HCT116 (cell line): Measurements from ENCODE around the gene ZNF558. TPM values are rescaled to one million over a fixed set of nuclear protein-coding genes. Genes with fewer than 3 reads are reported as not detected.

ENCODE experiments used
- ATAC-seq: fragments of 200-7000 bp; cut with Tn5 transposase; 2 replicates; pipeline ENCODE4 v1.9.1; 2020; ENCODE audit warnings: mild to moderate bottlenecking, moderate library complexity
- Bru-seq: library from RNA; stranded (reverse); fragments of 400-500 nt; gene quantifications from one replicate; lab custom pipeline; 2021; lab: Mats Ljungman, UMichigan
- BruChase-seq, 2 experiments: library from RNA; stranded (reverse); fragments of 400-500 nt; gene quantifications; one replicate each; lab custom pipeline; 2021; lab: Mats Ljungman, UMichigan
- BruUV-seq: library from RNA; stranded (reverse); fragments of 400-500 nt; replicated peaks from 2 replicates; lab custom pipeline; 2021; lab: Mats Ljungman, UMichigan
- CTCF ChIA-PET: fragments of 300-600 bp; sonication (Branson Sonifier 250); formaldehyde crosslinking; loops from one replicate; lab custom pipeline; 2021; ENCODE audit warnings: antibody characterized with exemption; lab: Charles Lee
- POLR2A ChIA-PET: fragments of 300-600, 350-600 bp; sonication (Branson Sonifier 250); formaldehyde crosslinking; loops from one replicate; lab custom pipeline; 2021; ENCODE audit warnings: antibody characterized with exemption; lab: Charles Lee
- RAD21 ChIA-PET, 2 experiments: fragments of 300-600 bp; sonication (Branson Sonifier 250); formaldehyde crosslinking; loops; one replicate each; lab custom pipeline; 2023; ENCODE audit warnings: low total read pairs in 2 of 2; ENCODE audit not compliant: uncharacterized antibody in 2 of 2, unreplicated experiment in 2 of 2, low non-redundant PET in 1 of 2; lab: Charles Lee
- DNase-seq: peaks from one replicate; pipeline ENCODE4 v3.0.0-alpha.2; 2010; ENCODE audit warnings: low read depth, low spot score
- H2AFZ ChIP-seq: fragments of 200-600 bp; shearing (Covaris generic), sonication (generic); 2 replicates; pipeline ENCODE4 v1.6.1; 2017; ENCODE audit warnings: low read depth, mixed run types, mixed read lengths, antibody characterized with exemption, low read length; ENCODE audit not compliant: poor library complexity, severe bottlenecking
- H3K27ac ChIP-seq: 2 replicates; pipeline ENCODE4 v1.5.1; 2012; ENCODE audit warnings: low read depth, low read length
- H3K27me3 ChIP-seq: fragments of 200-600 bp; sonication (generic); 2 replicates; pipeline ENCODE4 v1.6.1; 2016; ENCODE audit warnings: mixed run types, low read length, mixed read lengths; ENCODE audit not compliant: insufficient read depth
- H3K36me3 ChIP-seq, 2 experiments: fragments of 200-500 bp in 1 of 2; fragments of 200-600 bp in 1 of 2; sonication (Bioruptor generic) in 1 of 2; sonication (generic) in 1 of 2; 2 replicates each; pipeline versions ENCODE4 v1.5.1 to v1.6.1; 2014 to 2016; ENCODE audit warnings: low read length in 2 of 2, inconsistent platforms in 1 of 2, mixed read lengths in 1 of 2, mixed run types in 1 of 2; ENCODE audit not compliant: insufficient read depth in 2 of 2, control insufficient read depth in 1 of 2
- H3K4me1 ChIP-seq, 2 experiments: fragments of 200-600 bp in 1 of 2; sonication (generic) in 1 of 2; 2 replicates each; pipeline versions ENCODE4 v1.5.1 to v1.6.1; 2012 to 2017; ENCODE audit warnings: low read length in 2 of 2, inconsistent platforms in 1 of 2, mild to moderate bottlenecking in 1 of 2, mixed read lengths in 1 of 2, mixed run types in 1 of 2, moderate library complexity in 1 of 2; ENCODE audit not compliant: insufficient read depth in 2 of 2, control insufficient read depth in 1 of 2
- H3K4me2 ChIP-seq: fragments of 200-600 bp; sonication (generic); 2 replicates; pipeline ENCODE4 v1.6.1; 2017; ENCODE audit warnings: mixed run types, low read length, mixed read lengths
- H3K4me3 ChIP-seq, 2 experiments: fragments of 200-600 bp in 1 of 2; sonication (generic) in 1 of 2; replicated peaks in 1 of 2; 2 replicates each; pipeline ENCODE4 v1.5.1; 2011 to 2016; ENCODE audit warnings: low read length in 2 of 2, control low read depth in 1 of 2, low read depth in 1 of 2, mild to moderate bottlenecking in 1 of 2, mixed read lengths in 1 of 2, mixed run types in 1 of 2
- H3K79me2 ChIP-seq: fragments of 200-600 bp; sonication (generic); 2 replicates; pipeline ENCODE4 v1.6.1; 2017; ENCODE audit warnings: mild to moderate bottlenecking, mixed run types, low read length, moderate library complexity, mixed read lengths; ENCODE audit not compliant: insufficient read depth
- H3K9ac ChIP-seq: fragments of 200-600 bp; sonication (generic); 2 replicates; pipeline ENCODE4 v1.6.1; 2016; ENCODE audit warnings: low read length, mixed read lengths
- H3K9me2 ChIP-seq: fragments of 200-600 bp; sonication (generic), shearing (Covaris generic); 2 replicates; pipeline ENCODE4 v1.6.1; 2017; ENCODE audit warnings: mixed run types, mild to moderate bottlenecking, moderate library complexity; ENCODE audit not compliant: insufficient read depth
- H3K9me3 ChIP-seq, 2 experiments: fragments of 200-500 bp in 1 of 2; fragments of 200-600 bp in 1 of 2; sonication (Bioruptor generic) in 1 of 2; sonication (generic) in 1 of 2; 2 replicates each; pipeline ENCODE4 v1.6.1; 2014 to 2017; ENCODE audit warnings: low read length in 2 of 2, mixed read lengths in 2 of 2, inconsistent platforms in 1 of 2, low read depth in 1 of 2, mild to moderate bottlenecking in 1 of 2, mixed run types in 1 of 2, moderate library complexity in 1 of 2; ENCODE audit not compliant: control insufficient read depth in 1 of 2, insufficient read depth in 1 of 2
- H4K20me1 ChIP-seq: fragments of 200-600 bp; sonication (generic), shearing (Covaris generic); 2 replicates; pipeline ENCODE4 v1.6.1; 2017; ENCODE audit warnings: mixed run types, mild to moderate bottlenecking, moderate library complexity; ENCODE audit not compliant: insufficient read depth
- EGR1 ChIP-seq: IDR thresholded peaks from 2 replicates; pipeline ENCODE4 v1.6.1; 2012; ENCODE audit warnings: low read depth
- ELF1 ChIP-seq: IDR thresholded peaks from 2 replicates; pipeline ENCODE4 v1.6.1; 2012; ENCODE audit warnings: low read depth, borderline replicate concordance
- POLR2A ChIP-seq: IDR thresholded peaks from 2 replicates; pipeline ENCODE4 v1.7.0; 2011; ENCODE audit warnings: borderline replicate concordance; ENCODE audit not compliant: insufficient read depth, insufficient read length; ENCODE audit errors: extremely low read depth
- POLR2AphosphoS5 ChIP-seq: IDR thresholded peaks from 2 replicates; pipeline ENCODE4 v1.6.1; 2011; ENCODE audit warnings: mild to moderate bottlenecking, low read depth, low read length, moderate library complexity
- SIN3A ChIP-seq: IDR thresholded peaks from 2 replicates; pipeline ENCODE4 v1.6.1; 2012; ENCODE audit warnings: low read depth
- SP1 ChIP-seq: IDR thresholded peaks from 2 replicates; pipeline ENCODE4 v1.6.1; 2012; ENCODE audit warnings: low read depth
- ZFX ChIP-seq: fragments of 450-650 bp; IDR thresholded peaks from 2 replicates; pipeline ENCODE4 v1.6.1; 2017
- intact Hi-C: fragments of 100-400 bp; cut with micrococcal nuclease; formaldehyde crosslinking; loops from 2 replicates; pipeline ENCODE4 v1.10.0; 2022
- long read RNA-seq: library from polyadenylated mRNA; unstranded; transcript quantifications from one replicate; pipeline ENCODE4 v2.0.0, GENCODE V29; 2021; ENCODE audit not compliant: unreplicated experiment
- polyA plus RNA-seq: library from polyadenylated mRNA; unstranded; fragments of >200 nt; gene quantifications from 2 replicates; pipeline ENCODE4 v1.2.1, GENCODE V29; 2012; ENCODE audit warnings: missing spikeins
- total RNA-seq: library from RNA; stranded (reverse); gene quantifications from one replicate; pipeline ENCODE4 v1.2.1, GENCODE V29; 2021; ENCODE audit not compliant: unreplicated experiment
- TF ChIP-seq, protein P1 (sequence below): IDR thresholded peaks from 2 replicates; pipeline ENCODE4 v1.6.1; 2011; ENCODE audit warnings: mild to moderate bottlenecking, low read length, moderate library complexity; ENCODE audit not compliant: insufficient replicate concordance; ENCODE audit errors: extremely low read depth
- TF ChIP-seq, protein P2 (sequence below): IDR thresholded peaks from 2 replicates; pipeline ENCODE4 v1.6.1; 2012

The ZNF558 gene
- total RNA-seq: 34.2 TPM
- polyA plus RNA-seq: 21.8 and 26.9 TPM in 2 replicates
- Bru-seq, nascent RNA: percentile 69 among the genes with signal in this experiment
- percentile 67 among the genes with signal in this experiment for BruChase-seq, experiment 1, labeled RNA remaining after a 6-hour chase
- percentile 73 among the genes with signal in this experiment for BruChase-seq, experiment 2, labeled RNA remaining after a 2-hour chase
- long read RNA-seq, full-length matches to known transcripts: 14 of 59 reads
- long read RNA-seq, partial matches to known transcripts: 2 of 59 reads
- long read RNA-seq, other reads (novel, unspliced or antisense): 43 of 59 reads

DNA sequence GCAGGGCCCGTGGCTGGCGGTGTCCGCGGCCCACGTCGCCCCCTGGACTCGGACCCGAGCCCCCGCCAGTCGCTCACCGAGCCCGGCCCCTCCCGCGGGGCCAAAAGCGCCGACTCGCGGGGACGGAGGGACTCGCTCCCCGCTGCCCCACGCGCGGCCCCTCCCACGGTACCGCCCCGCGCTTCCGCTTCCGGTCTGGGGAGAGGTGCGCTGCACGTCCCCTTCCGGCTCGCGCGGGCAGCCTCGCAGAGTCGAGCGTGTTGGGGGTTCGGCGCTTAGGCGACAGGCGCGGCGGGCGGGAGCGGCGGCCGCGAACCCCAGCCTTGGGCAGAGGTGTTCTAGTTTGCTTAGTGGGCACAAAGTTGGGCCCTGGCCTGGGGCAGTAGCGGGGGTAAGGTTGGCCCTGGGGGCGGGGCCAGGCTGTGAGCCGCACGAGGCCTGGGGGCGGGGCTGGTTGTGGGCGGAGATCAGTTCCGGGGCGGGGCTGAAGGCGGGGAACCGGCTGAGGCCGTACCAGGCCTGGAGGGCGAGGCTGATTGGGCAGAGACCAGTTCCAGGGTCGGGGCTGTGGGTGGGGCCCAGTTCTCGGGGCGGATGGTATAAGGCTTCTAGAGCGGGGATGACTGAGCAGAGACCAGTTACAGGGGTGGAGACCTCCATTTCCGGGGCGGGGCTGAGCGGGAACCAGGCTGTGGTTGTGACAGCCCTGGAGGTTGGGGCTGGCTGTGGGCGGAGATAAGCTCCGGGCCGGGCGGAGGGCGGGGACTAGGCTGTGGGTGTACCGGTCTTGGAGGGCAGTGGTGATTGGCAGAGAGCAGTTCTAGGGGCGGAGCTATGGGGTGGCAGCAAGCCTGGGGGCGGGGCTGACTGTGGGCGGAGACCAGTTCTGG lies at the start of gene ZNF558, which contains the start of gene MBD3L1:
TSS of gene ZNF558 (minus strand) at position 173 of the 890 bp plus-strand sequence. CDS start 9,645 bp downstream, outside the sequence.
TSS of gene MBD3L1 (plus strand) at position 246 of the 890 bp plus-strand sequence. CDS start 10,302 bp downstream, outside the sequence.
- Histone ChIP-seq H3K4me1 (peaks cover 5 to 19% of the 10 kb centered on the region in 2 experiments; a peak in 2 of 4 replicates), H3K9ac (peak within 1 kb of the TSS; percentile 93), H3K9me2 (no peaks in the 10 kb centered on the region), H2AFZ (no peak within 1 kb of the TSS), H3K27me3 (no peaks in the 10 kb centered on the region), H3K4me2 (peak within 1 kb of the TSS; percentile 98), H3K9me3 (no peaks in the 10 kb centered on the region), H3K4me3 (peak within 1 kb of the TSS; percentile 58 to 95), H3K36me3 (no peaks in the 10 kb centered on the region), H4K20me1 (no peaks in the 10 kb centered on the region), H3K27ac (peak within 1 kb of the TSS; percentile 89), H3K79me2 (no peaks in the 10 kb centered on the region)
- DNase-seq: peak; percentile 93
- ChIA-PET CTCF (interaction anchor here (0.9 to 1.0 kb wide), 2 partner anchors 14 to 156 kb away, joined by 3 to 4 read pairs; no protein-coding TSS in a partner anchor), RAD21 (interaction anchor here in 1 of 2 experiments (0.6 to 0.7 kb wide), 3 partner anchors 25 to 166 kb away, joined by 3 to 5 read pairs (median 4); no protein-coding TSS in a partner anchor), POLR2A (interaction anchor here (0.8 to 1.1 kb wide), 5 partner anchors 10 to 243 kb away, joined by 3 to 5 read pairs (median 5); no protein-coding TSS in a partner anchor)
- TF ChIP-seq SP1 (peak; percentile 62), POLR2AphosphoS5 (peak; percentile 77), POLR2A (peak; percentile 43), EGR1 (peak; percentile 63), SIN3A (no peak), ELF1 (peak; percentile 76), ZFX (peak; percentile 74)
- TF ChIP-seq, protein P1, sequence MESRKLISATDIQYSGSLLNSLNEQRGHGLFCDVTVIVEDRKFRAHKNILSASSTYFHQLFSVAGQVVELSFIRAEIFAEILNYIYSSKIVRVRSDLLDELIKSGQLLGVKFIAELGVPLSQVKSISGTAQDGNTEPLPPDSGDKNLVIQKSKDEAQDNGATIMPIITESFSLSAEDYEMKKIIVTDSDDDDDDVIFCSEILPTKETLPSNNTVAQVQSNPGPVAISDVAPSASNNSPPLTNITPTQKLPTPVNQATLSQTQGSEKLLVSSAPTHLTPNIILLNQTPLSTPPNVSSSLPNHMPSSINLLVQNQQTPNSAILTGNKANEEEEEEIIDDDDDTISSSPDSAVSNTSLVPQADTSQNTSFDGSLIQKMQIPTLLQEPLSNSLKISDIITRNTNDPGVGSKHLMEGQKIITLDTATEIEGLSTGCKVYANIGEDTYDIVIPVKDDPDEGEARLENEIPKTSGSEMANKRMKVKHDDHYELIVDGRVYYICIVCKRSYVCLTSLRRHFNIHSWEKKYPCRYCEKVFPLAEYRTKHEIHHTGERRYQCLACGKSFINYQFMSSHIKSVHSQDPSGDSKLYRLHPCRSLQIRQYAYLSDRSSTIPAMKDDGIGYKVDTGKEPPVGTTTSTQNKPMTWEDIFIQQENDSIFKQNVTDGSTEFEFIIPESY: no peak
- TF ChIP-seq, protein P2, sequence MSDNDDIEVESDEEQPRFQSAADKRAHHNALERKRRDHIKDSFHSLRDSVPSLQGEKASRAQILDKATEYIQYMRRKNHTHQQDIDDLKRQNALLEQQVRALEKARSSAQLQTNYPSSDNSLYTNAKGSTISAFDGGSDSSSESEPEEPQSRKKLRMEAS: peak; percentile 91
- peak; percentile 92 for ATAC-seq
- BruUV-seq: no TSS peak
- intact Hi-C loops: loop anchor here (2.0 to 10.0 kb wide), 3 partner anchors 152 to 242 kb away; partner anchors contain the start of gene MUC16
